HEK293T (cell line): ENCODE measurements around the gene PHIP.

Experiments
- BHLHE40 ChIP-seq: fragments of 450-650 bp; IDR thresholded peaks from 2 replicates; pipeline ENCODE4 v1.6.1; 2016; ENCODE audit warnings: mild to moderate bottlenecking, moderate library complexity, borderline replicate concordance
- CTBP1 ChIP-seq: fragments of 450-650 bp; IDR thresholded peaks from 2 replicates; pipeline ENCODE4 v1.6.1; 2016; ENCODE audit warnings: borderline replicate concordance
- ELF4 ChIP-seq: fragments of 450-650 bp; IDR thresholded peaks from 2 replicates; pipeline ENCODE4 v1.6.1; 2017; ENCODE audit warnings: antibody characterized with exemption
- FOXA1 ChIP-seq: fragments of 450-650 bp; IDR thresholded peaks from 2 replicates; pipeline ENCODE4 v1.6.1; 2016; ENCODE audit warnings: mild to moderate bottlenecking
- FOXM1 ChIP-seq: fragments of 450-650 bp; IDR thresholded peaks from 2 replicates; pipeline ENCODE4 v1.6.1; 2017; ENCODE audit warnings: mild to moderate bottlenecking, borderline replicate concordance
- HDGF ChIP-seq: fragments of 450-650 bp; IDR thresholded peaks from 2 replicates; pipeline ENCODE4 v1.6.1; 2017; ENCODE audit warnings: antibody characterized with exemption, borderline replicate concordance
- LEF1 ChIP-seq: fragments of 450-650 bp; IDR thresholded peaks from 2 replicates; pipeline ENCODE4 v1.6.1; 2017; ENCODE audit warnings: mild to moderate bottlenecking, borderline replicate concordance
- NFRKB ChIP-seq: fragments of 450-650 bp; IDR thresholded peaks from 2 replicates; pipeline ENCODE4 v1.6.1; 2016; ENCODE audit warnings: mild to moderate bottlenecking, moderate library complexity
- PKNOX1 ChIP-seq: fragments of 450-650 bp; IDR thresholded peaks from 2 replicates; pipeline ENCODE4 v1.6.1; 2016
- SP1 ChIP-seq: fragments of 450-650 bp; IDR thresholded peaks from 2 replicates; pipeline ENCODE4 v1.6.1; 2017
- SUZ12 ChIP-seq: fragments of 450-650 bp; IDR thresholded peaks from 2 replicates; pipeline ENCODE4 v1.6.1; 2016; ENCODE audit warnings: mild to moderate bottlenecking
- TARDBP ChIP-seq: fragments of 450-650 bp; IDR thresholded peaks from 2 replicates; pipeline ENCODE4 v1.6.1; 2016
- ZNF384 ChIP-seq: fragments of 450-650 bp; IDR thresholded peaks from 2 replicates; pipeline ENCODE4 v1.6.1; 2016

- TF ChIP-seq BHLHE40, result no peak
- TF ChIP-seq SUZ12, result no peak
- TF ChIP-seq TARDBP, result no peak
- TF ChIP-seq FOXM1, result no peak
- TF ChIP-seq HDGF, result no peak
- no peak for TF ChIP-seq SP1
- TF ChIP-seq LEF1, result no peak
- TF ChIP-seq ZNF384, result no peak
- TF ChIP-seq ELF4, result no peak
- TF ChIP-seq FOXA1, result no peak
- TF ChIP-seq NFRKB, result no peak
- TF ChIP-seq PKNOX1, result no peak
- no peak for TF ChIP-seq CTBP1
These were observed 135.6 kb downstream of the PHIP start for GRCh38 chr6:78942446-78942845.
